ENCODE results near the gene MRPS2.

Gene MRPS2

DNA sequence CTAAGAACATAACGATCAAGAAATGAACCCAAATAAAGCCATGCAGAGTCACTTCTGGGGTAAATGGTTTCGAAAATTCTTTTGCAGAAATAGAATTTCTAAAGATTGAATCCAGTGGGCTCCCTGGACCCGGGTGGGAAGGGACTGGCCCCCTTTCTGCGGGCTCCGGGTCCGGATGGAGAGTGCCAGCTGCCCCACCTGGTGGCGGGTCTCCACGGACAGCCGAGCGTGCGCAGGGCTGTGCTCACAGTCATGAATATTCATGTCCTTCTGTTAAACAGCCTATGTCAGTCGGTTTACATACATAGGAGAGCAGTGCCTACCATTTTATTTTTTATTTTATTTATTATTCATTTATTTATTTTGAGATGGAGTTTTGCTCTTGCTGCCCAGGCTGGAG lies 25.6 kb upstream of the MRPS2 start:
- peaks cover 65% of the 10 kb centered on the region for H3K27me3 Mint-ChIP-seq
- H3K9me3 Mint-ChIP-seq, result no peaks in the 10 kb centered on the region
- CTCF ChIA-PET, result no interaction called here
- H3K27ac Mint-ChIP-seq, result no peak overlapping the region
- H3K4me1 Mint-ChIP-seq, result peaks cover 8% of the 10 kb centered on the region
- peak; percentile 29 for DNase-seq
- no peak overlapping the region for H3K4me3 Mint-ChIP-seq
- H3K36me3 Mint-ChIP-seq, result no peaks in the 10 kb centered on the region

DNA sequence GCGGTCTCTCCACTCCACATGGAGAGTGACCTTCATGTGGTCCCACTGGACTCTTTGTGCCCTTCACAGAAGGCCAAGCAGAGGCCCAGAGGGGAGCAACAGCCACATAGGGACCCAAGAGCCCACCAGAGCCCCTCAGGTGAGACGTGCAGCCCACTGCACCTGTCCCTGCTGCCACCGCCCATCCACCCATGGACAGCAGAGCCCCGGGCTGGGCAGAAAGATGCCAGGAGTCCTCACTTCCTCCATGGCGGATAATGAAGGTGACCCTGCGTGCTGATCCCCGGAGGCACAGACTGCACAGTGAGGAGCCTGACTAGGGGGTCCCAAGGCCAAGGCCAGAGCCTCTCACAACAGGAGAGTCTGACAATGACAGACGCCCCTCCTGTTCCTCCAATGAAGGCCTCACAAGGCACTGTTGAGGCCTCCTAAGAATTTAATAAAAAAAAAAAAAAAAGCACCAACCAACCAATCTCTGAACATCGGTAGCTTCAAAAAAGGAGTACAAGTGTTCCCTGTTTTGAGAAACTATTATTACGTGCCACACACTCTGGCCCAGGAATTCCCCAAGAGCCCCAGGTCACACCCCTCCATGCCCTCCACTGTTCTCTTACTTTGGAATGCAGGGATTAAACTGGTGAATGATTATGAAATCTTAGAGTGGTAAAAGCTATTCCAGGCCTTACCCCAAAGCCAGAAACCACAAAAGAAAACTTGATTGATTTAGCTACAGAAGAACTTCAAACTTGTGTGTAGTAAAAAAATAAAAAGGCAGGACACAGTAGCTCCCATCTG lies 23.7 kb upstream of the MRPS2 start:
- H3K27ac Mint-ChIP-seq, result no peak overlapping the region
- CTCF ChIA-PET, result no interaction called here
- H3K27me3 Mint-ChIP-seq, result peaks cover 69% of the 10 kb centered on the region
- H3K9me3 Mint-ChIP-seq, result no peaks in the 10 kb centered on the region
- H3K36me3 Mint-ChIP-seq, result no peaks in the 10 kb centered on the region
- peaks cover 8% of the 10 kb centered on the region for H3K4me1 Mint-ChIP-seq
- no peak overlapping the region for H3K4me3 Mint-ChIP-seq
- DNase-seq, result no peak

DNA sequence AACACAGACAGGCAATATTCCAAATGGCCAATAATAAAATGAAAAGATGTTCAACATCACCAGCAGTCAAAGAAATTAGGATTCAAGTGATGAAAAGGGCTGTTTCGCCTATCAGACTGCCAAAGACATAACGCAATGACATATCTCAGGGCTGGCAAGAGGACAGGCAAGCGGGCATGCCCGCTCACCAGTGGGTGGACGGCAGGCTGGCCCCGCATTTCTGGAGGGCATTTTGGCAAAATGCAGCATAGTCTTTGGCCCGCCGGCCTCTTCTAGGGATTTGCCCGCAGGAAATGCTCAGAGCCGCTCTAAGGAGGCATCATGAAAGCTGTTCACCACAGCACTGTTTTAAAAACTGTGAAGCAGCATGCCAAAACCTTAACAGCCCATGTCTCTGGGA lies 22.3 kb upstream of the MRPS2 start:
- CTCF ChIA-PET, result no interaction called here
- H3K4me1 Mint-ChIP-seq, result peaks cover 8% of the 10 kb centered on the region
- no peak for DNase-seq
- peaks cover 76% of the 10 kb centered on the region for H3K27me3 Mint-ChIP-seq
- no peaks in the 10 kb centered on the region for H3K9me3 Mint-ChIP-seq
- H3K27ac Mint-ChIP-seq, result no peak overlapping the region
- H3K36me3 Mint-ChIP-seq, result no peaks in the 10 kb centered on the region
- H3K4me3 Mint-ChIP-seq, result peak overlapping the region; percentile 31

DNA sequence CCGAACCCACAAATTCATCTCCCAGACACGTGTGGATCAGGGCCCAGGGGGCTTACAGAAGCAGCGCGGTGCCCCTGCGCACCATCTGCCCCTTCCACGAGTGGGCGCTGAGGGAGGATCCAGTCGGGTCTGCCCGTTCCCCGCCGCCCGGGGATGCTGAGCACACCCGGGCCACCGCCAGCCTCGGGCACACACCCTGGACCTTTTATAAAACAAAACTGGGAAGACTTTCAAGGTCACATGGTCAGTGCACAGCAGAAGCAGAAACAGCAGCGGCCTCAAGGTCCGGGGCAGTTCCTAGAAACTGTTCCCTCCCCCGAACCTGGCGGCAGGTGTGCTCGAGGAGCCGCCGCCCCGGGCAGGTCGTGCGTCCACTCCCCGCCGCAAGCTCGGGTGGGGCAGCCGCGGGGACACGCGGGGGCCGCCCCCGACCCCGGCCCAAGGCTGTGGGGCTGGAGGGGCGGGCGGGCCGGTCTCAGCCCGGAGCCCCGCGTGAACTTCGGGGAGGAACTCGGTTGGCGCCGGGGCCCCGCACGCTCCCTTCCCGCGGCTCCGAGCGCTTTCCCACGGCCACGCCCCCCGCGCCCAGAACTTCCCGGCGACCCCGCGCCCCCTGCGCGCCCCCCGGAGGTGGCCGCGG lies 21.5 kb upstream of the MRPS2 start:
- CTCF ChIA-PET, result no interaction called here
- H3K9me3 Mint-ChIP-seq, result no peaks in the 10 kb centered on the region
- H3K27me3 Mint-ChIP-seq, result peaks cover 80% of the 10 kb centered on the region
- no peaks in the 10 kb centered on the region for H3K36me3 Mint-ChIP-seq
- no peak for DNase-seq
- H3K4me1 Mint-ChIP-seq, result peaks cover 8% of the 10 kb centered on the region
- no peak overlapping the region for H3K27ac Mint-ChIP-seq
- H3K4me3 Mint-ChIP-seq, result peak overlapping the region; percentile 67

DNA sequence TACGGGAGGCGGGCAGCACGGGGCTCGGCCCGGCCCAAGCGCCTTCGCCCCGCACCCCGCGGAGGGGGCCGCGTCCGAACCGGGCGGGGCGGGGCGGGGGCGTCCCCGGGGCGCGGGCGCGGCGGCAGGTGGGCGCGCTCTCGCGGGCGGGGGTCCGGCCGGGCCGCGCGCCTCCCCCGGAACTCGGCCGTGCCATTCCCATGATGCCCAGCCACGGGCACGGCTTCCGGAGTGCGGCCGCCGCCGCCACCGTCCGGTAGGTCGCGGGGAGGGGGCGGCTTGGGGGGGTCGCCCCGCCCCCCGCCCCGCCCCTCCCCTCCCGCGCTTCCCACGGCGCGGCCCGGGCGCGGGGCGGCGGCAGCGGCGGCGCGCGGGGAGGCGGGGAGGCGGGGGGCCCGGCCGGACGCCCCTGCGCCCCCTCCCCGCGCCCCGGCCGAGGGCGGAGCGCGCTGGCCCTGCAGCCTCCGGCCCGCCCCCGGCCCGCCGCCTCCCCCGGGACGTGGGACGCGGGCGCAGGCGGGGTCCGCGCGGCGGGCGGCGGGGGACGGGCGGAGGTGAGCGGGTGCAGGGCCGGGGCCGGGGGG lies 20.9 kb upstream of the MRPS2 start, which contains the start of gene PPP1R26:
TSS of gene PPP1R26 (plus strand) at position 314 of the 584 bp plus-strand sequence. CDS start 4,729 bp downstream, outside the sequence.
- DNase-seq, result no peak
- no peaks in the 10 kb centered on the region for H3K9me3 Mint-ChIP-seq
- H3K27me3 Mint-ChIP-seq, result peaks cover 78% of the 10 kb centered on the region
- H3K4me1 Mint-ChIP-seq, result peaks cover 8% of the 10 kb centered on the region
- CTCF ChIA-PET, result no interaction called here
- H3K36me3 Mint-ChIP-seq, result no peaks in the 10 kb centered on the region
- no peak within 1 kb of the TSS for H3K27ac Mint-ChIP-seq
- peak within 1 kb of the TSS; percentile 67 for H3K4me3 Mint-ChIP-seq

DNA sequence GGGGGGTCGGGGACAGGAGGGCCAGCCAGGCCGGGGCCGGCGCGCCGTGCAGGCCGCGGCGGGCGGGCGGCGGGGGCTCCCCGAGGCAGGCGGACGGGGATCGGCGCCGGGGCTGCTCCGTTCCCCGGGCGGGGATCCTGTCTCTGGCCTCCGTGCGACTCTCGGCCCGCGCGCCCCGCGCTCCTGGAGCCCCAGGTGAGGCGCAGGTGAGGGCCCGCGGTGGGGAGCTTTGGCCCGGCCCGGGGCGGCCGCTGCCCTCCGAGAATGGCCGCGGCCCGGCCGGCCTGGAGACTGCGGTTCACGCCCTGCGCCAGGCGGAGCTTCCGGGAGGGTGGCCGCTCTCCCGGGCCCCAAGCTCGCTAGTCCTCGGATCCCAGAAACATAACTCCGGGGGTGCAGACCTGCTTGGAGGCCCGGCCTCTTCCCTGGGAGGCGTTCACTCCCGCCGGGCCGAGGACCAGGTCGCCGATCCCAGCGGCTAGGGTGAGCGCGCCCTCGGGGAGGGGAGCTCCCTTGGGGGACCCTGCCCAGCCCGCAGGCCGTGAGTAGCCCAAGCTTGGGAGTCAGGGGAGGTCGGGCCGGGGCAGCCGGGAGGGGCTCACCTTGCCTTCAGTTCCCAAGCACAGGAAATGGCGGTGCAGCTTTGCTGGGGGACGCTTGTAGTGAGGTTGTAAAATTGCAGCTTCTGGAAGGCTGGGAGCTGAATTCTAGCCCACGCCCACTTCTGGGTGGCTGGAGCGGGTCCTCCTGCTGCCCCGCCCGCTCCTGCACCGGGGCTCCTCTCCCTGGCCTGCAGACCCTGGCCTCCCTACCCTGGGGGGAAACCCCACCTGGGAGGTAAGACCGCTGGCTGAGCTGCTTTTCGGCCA lies 20.2 kb upstream of the MRPS2 start:
- Mint-ChIP-seq H3K4me3 (no peak overlapping the region), H3K27ac (no peak overlapping the region), H3K9me3 (no peaks in the 10 kb centered on the region), H3K36me3 (no peaks in the 10 kb centered on the region), H3K27me3 (peaks cover 78% of the 10 kb centered on the region), H3K4me1 (peaks cover 8% of the 10 kb centered on the region)
- no peak for DNase-seq
- CTCF ChIA-PET, result interaction anchor here (1.0 kb wide), 1 partner anchor 11 kb away, joined by 3 read pairs; no protein-coding TSS in a partner anchor

DNA sequence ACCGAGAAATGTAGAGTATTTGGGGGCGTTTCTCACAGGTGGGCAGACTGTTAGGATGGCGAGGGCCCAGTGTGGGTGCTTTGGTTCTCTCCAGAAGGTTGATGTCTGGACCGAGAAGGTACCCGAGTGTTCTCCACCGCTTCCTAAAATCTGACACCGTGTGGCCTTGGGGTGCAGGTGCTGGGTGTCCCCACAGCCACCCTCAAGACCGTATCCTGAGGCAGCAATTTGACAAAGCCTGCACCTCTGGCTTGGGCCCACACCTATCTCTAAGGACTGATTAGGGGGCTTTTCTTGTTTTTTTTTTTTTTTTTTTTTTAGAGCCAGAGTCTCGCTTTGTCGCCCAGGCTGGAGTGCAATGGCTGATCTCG lies 19.6 kb upstream of the MRPS2 start:
- no peak overlapping the region for H3K27ac Mint-ChIP-seq
- peaks cover 8% of the 10 kb centered on the region for H3K4me1 Mint-ChIP-seq
- H3K27me3 Mint-ChIP-seq, result peaks cover 71% of the 10 kb centered on the region
- no peaks in the 10 kb centered on the region for H3K9me3 Mint-ChIP-seq
- CTCF ChIA-PET, result interaction anchor here (1.0 kb wide), 1 partner anchor 12 kb away, joined by 3 read pairs; no protein-coding TSS in a partner anchor
- H3K4me3 Mint-ChIP-seq, result no peak overlapping the region
- no peak for DNase-seq
- no peaks in the 10 kb centered on the region for H3K36me3 Mint-ChIP-seq

DNA sequence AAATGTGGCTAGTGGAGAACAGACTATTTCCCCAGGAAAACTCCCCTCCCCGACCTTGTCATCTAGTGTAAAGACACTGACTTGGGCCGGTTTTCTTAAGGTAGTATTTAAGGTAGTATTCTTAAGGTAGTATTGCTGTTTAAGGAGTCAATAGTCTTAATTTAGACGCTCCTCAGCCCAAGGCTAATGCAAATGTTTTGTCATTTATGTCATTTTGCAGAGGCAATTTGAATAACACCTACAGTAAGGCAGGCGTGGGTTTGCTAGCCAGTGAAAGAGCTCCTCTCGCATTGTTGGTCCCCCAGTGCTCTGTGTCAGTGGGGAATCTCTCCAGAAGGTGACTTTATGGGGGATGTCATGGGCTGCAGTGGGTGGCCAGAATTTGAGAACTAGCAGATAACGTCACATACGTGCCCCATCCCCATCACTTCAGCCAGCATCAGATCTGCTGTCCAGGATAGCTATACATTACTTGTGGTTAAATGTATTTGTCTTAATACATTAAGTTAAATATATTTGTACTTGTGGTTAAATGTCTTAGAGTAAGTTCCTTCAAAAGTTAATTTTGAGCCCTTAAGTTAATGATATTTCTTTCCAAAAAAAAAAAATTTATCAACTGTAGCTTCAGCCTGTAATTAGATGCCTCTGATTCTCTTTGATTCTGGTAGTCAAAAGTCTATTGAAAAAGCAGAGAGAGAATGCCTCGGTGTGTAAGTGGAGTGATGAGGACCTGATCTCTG lies 18.3 kb upstream of the MRPS2 start:
- Mint-ChIP-seq H3K36me3 (no peaks in the 10 kb centered on the region), H3K27me3 (peaks cover 59% of the 10 kb centered on the region), H3K4me1 (peaks cover 8% of the 10 kb centered on the region), H3K27ac (no peak overlapping the region), H3K4me3 (no peak overlapping the region), H3K9me3 (no peaks in the 10 kb centered on the region)
- CTCF ChIA-PET, result interaction anchor here (1.4 to 1.5 kb wide), 2 partner anchors 8 to 22 kb away, joined by 3 to 4 read pairs; no protein-coding TSS in a partner anchor
- DNase-seq, result no peak

DNA sequence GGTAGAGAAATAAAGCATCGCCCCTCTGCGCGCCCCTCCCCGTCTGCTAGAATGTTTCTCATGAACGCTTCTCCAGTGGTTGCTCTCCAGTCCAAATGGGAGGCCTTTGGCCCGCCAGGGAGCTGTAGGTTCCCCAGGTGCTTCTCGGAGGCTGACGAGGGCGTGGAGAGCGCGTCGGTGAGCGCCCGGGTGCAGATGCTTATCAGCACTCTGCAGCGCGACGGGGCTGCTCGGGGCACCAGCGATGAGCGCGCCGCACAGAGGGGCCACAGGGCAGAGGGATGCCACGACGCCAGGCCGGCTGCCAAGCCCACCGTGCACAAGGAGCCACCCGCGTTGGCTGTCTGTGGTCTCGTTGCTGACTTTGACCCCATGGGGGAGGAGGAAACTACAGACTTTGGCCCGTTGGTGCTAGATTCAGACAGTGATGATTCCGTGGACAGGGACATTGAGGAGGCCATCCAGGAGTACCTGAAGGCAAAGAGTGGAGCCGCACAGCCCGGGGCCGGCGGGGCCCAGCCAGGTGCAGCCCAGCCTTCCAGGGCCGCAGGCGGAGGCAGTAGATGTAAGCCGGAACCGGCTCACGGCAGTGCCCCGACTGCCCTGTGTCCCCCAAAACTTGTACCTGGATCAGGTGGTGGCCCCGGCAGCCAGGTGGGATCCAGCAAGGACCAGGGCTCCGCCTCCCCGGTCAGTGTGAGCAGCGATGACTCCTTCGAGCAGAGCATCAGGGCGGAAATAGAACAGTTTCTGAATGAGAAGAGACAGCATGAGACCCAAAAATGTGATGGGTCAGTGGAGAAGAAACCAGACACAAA lies 15.8 kb upstream of the MRPS2 start:
- CTCF ChIA-PET, result interaction anchor here (1.3 kb wide), 1 partner anchor 21 kb away, joined by 3 read pairs; no protein-coding TSS in a partner anchor
- no peaks in the 10 kb centered on the region for H3K9me3 Mint-ChIP-seq
- no peak overlapping the region for H3K27ac Mint-ChIP-seq
- H3K4me1 Mint-ChIP-seq, result no peaks in the 10 kb centered on the region
- H3K4me3 Mint-ChIP-seq, result no peak overlapping the region
- DNase-seq, result no peak
- peaks cover 39% of the 10 kb centered on the region for H3K27me3 Mint-ChIP-seq
- no peaks in the 10 kb centered on the region for H3K36me3 Mint-ChIP-seq

DNA sequence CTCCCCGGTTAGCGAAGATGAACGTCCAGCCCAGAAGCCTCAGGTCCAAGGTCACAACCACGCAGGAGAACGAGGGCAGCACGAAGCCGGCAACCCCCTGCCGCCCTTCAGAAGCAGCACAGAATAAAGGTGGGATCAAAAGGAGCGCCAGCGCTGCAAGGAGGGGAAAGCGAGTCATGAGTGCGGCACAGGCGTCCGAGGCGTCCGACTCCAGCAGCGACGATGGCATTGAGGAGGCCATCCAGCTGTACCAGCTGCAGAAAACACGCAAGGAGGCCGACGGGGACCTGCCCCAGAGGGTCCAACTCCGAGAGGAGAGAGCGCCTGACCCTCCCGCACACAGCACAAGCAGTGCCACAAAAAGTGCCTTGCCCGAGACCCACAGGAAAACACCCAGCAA lies 15.1 kb upstream of the MRPS2 start:
- DNase-seq, result no peak
- Mint-ChIP-seq H3K27ac (no peak overlapping the region), H3K36me3 (no peaks in the 10 kb centered on the region), H3K4me3 (no peak overlapping the region), H3K9me3 (no peaks in the 10 kb centered on the region), H3K27me3 (peaks cover 37% of the 10 kb centered on the region), H3K4me1 (no peaks in the 10 kb centered on the region)
- CTCF ChIA-PET, result no interaction called here

DNA sequence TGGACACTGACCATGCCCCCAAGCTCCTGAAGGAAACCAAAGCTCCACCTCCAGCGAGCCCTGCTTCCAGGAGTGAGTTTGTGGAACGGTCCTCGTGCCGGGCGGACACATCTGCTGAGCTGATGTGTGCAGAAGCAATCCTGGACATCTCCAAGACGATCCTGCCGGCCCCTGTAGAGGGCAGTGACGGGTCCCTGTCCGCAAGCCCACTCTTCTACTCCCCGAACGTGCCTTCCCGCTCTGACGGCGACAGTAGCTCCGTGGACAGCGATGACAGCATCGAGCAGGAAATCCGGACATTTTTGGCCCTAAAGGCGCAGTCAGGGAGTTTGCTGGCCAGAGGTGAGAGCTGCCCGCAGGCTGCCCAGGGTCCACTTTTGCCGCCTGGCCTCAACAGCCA lies 14.7 kb upstream of the MRPS2 start:
- Mint-ChIP-seq H3K4me3 (no peak overlapping the region), H3K9me3 (no peaks in the 10 kb centered on the region)

DNA sequence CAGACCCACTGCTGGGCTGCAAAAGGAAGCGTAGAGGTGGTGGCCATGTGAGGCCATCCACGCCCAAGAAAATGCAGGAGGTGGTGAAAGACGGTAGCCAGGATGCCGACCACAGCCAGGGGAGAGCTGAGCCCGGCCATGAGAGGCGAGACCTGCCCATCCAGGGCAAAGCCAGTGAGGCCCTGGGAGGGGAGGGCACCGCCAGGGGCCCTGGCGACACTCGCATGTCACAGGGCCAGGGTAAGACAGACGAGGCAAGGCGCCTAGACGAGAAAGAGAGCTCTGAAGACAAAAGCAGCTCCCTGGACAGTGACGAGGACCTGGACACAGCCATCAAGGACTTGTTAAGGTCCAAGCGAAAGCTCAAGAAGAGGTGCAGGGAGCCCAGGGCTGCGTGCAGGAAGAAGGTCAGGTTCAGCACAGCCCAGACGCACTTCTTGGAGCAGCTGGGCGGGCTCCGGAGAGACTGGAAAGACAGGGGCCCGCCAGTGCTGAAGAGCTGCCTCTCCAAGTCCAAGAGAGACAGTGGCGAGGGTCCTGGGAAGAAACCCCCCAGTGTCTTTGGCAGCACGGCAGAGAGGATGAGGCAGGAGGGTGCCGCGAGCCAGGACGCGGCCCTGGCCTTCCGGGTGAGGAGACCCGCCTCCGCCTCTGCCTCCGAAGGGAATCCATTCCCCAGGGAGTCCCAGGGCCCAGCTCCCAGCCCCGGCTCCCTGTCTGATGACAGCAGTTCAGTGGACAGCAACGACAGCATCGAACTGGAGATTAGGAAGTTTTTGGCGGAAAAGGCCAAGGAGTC lies 14.0 kb upstream of the MRPS2 start:
- H3K9me3 Mint-ChIP-seq, result no peaks in the 10 kb centered on the region
- H3K4me1 Mint-ChIP-seq, result no peaks in the 10 kb centered on the region
- peak; percentile 17 for DNase-seq
- no peak overlapping the region for H3K27ac Mint-ChIP-seq
- peaks cover 30% of the 10 kb centered on the region for H3K27me3 Mint-ChIP-seq
- no peak overlapping the region for H3K4me3 Mint-ChIP-seq
- H3K36me3 Mint-ChIP-seq, result no peaks in the 10 kb centered on the region
- CTCF ChIA-PET, result no interaction called here

More for the DNA sequence above, 14.7 kb upstream of the MRPS2 start:
- DNase-seq, result peak; percentile 3
- no peaks in the 10 kb centered on the region for H3K4me1 Mint-ChIP-seq
- CTCF ChIA-PET, result no interaction called here
- peaks cover 32% of the 10 kb centered on the region for H3K27me3 Mint-ChIP-seq
- H3K36me3 Mint-ChIP-seq, result no peaks in the 10 kb centered on the region
- H3K27ac Mint-ChIP-seq, result no peak overlapping the region

Data from activated naive CD4-positive, alpha-beta T cell treated with anti-CD3 and anti-CD28 coated beads, Interleukin-2, amount 10 ng/mL, durations not matched to agents 7 days and 5 days (primary cell).